ENCODE measurements around the gene ZNF304. TPM values are rescaled to one million over a fixed set of nuclear protein-coding genes. Genes with fewer than 3 reads are reported as not detected.
A peak's percentile ranks its signal among the peaks of the same experiment; 100 is the strongest.

ZNF304 gene
- total RNA-seq, 1 donor from 2014 or later = 13.2 TPM

- DNase-seq (ENCODE audit: low spot score in 2 of 2, unreplicated experiment in 2 of 2) = peak; percentile 41 to 70
- Mint-ChIP-seq H3K27me3 (ENCODE audit: low read depth) (no peaks in the 10 kb centered on the region), H3K27ac (peak overlapping the region; percentile 67), H3K4me3 (no peak overlapping the region), H3K9me3 (peaks cover 12% of the 10 kb centered on the region), H3K4me1 (peaks cover 12% of the 10 kb centered on the region), H3K36me3 (peaks cover 13% of the 10 kb centered on the region)
- peak; percentile 32 for TF ChIP-seq CTCF (IDR thresholded peaks at IDR 0.05; ENCODE audit: unreplicated experiment)
These were observed 55.5 kb downstream of the ZNF304 start for GRCh38 chr19:57406516-57407123.

Other genes starting within 250 kb of the ZNF304 start
- not detected in 3 replicates for gene USP29, start 231.3 kb upstream of the ZNF304 start, total RNA-seq
- not detected in 3 replicates for gene ZIM3, start 206.1 kb upstream of the ZNF304 start, total RNA-seq
- not detected in 3 replicates for gene DUXA, start 183.8 kb upstream of the ZNF304 start, total RNA-seq
- gene ZNF264, start 159.8 kb upstream of the ZNF304 start, total RNA-seq = 39.6 to 43.0 TPM (median 41.1 TPM) in 3 replicates
- gene AURKC, start 120.2 kb upstream of the ZNF304 start, total RNA-seq = 1.1 to 1.4 TPM (median 1.3 TPM) in 3 replicates
- gene ZNF805, start 110.6 kb upstream of the ZNF304 start, total RNA-seq = 20.8 to 23.3 TPM (median 21.1 TPM) in 3 replicates
- 72.7 to 80.0 TPM (median 76.2 TPM) in 3 replicates for gene ZNF460, start 70.8 kb upstream of the ZNF304 start, total RNA-seq
- 11.7 to 12.1 TPM (median 12.0 TPM) in 3 replicates for gene ZNF543, start 30.8 kb upstream of the ZNF304 start, total RNA-seq
- gene TRAPPC2B, start 12.3 kb downstream of the ZNF304 start, total RNA-seq = 10.3 to 12.4 TPM (median 12.2 TPM) in 3 replicates
- 3.9 to 6.8 TPM (median 4.7 TPM) in 3 replicates for gene ZNF547, start 12.3 kb downstream of the ZNF304 start, total RNA-seq
- gene ZNF548, start 38.6 kb downstream of the ZNF304 start, total RNA-seq = 39.1 to 41.1 TPM (median 40.5 TPM) in 3 replicates
- gene ZNF17, start 59.9 kb downstream of the ZNF304 start, total RNA-seq = 16.3 to 18.4 TPM (median 17.4 TPM) in 3 replicates
- 20.1 to 23.7 TPM (median 21.9 TPM) in 3 replicates for gene ZNF749, start 84.1 kb downstream of the ZNF304 start, total RNA-seq
- 1.2 to 1.7 TPM (median 1.6 TPM) in 3 replicates for gene VN1R1, start 105.9 kb downstream of the ZNF304 start, total RNA-seq
- gene ZNF772, start 126.3 kb downstream of the ZNF304 start, total RNA-seq = 13.8 to 15.5 TPM (median 14.0 TPM) in 3 replicates
- 20.0 to 22.3 TPM (median 22.3 TPM) in 3 replicates for gene ZNF419, start 136.5 kb downstream of the ZNF304 start, total RNA-seq
- 9.3 to 9.7 TPM (median 9.4 TPM) in 3 replicates for gene ZNF773, start 148.7 kb downstream of the ZNF304 start, total RNA-seq
- 11.1 to 11.5 TPM (median 11.3 TPM) in 3 replicates for gene ZNF549, start 176.1 kb downstream of the ZNF304 start, total RNA-seq
- 10.3 to 13.3 TPM (median 11.3 TPM) in 3 replicates for gene ZNF550, start 208.6 kb downstream of the ZNF304 start, total RNA-seq
- 9.4 to 10.0 TPM (median 9.5 TPM) in 3 replicates for gene ZNF416, start 227.6 kb downstream of the ZNF304 start, total RNA-seq
- gene ZIK1, start 232.9 kb downstream of the ZNF304 start, total RNA-seq = 15.4 to 17.1 TPM (median 16.7 TPM) in 3 replicates
- 4.8 to 6.1 TPM (median 6.0 TPM) in 3 replicates for gene ZNF530, start 248.6 kb downstream of the ZNF304 start, total RNA-seq

Measured in mesothelial cell of epicardium (in vitro differentiated cells).